CD8-positive, alpha-beta memory T cell (primary cell): Measurements from ENCODE around the gene IL1R2. TPM values are rescaled to one million over a fixed set of nuclear protein-coding genes. Genes with fewer than 3 reads are reported as not detected.

Experiments used
- CTCF ChIA-PET: fragments of 350-600 bp; sonication (Branson Sonifier 250); formaldehyde crosslinking; loops from one replicate; lab custom pipeline; 2021; ENCODE audit warnings: antibody characterized with exemption; lab: Charles Lee
- POLR2A ChIA-PET: fragments of 350-600 bp; sonication (Branson Sonifier 250); formaldehyde crosslinking; loops from one replicate; lab custom pipeline; 2021; ENCODE audit warnings: antibody characterized with exemption; lab: Charles Lee
- DNase-seq, 5 donors: peaks; one replicate each; pipeline versions ENCODE4 v3.0.0 to v3.0.0-alpha.2; 2020 to 2022; ENCODE audit warnings: mixed read lengths in 1 of 5
- H3K27ac ChIP-seq: one replicate; pipeline ENCODE4 v1.7.0; 2013; ENCODE audit warnings: low read depth, mild to moderate bottlenecking, low read length, moderate library complexity
- H3K27me3 ChIP-seq: 2 replicates; pipeline ENCODE4 v1.7.0; 2013; ENCODE audit warnings: low read length, mild to moderate bottlenecking; ENCODE audit not compliant: insufficient read depth, poor library complexity, severe bottlenecking
- H3K36me3 ChIP-seq: 2 replicates; pipeline ENCODE4 v1.7.0; 2013; ENCODE audit warnings: mild to moderate bottlenecking, low read length, moderate library complexity; ENCODE audit not compliant: insufficient read depth
- H3K4me1 ChIP-seq: 2 replicates; pipeline ENCODE4 v1.7.0; 2013; ENCODE audit warnings: mild to moderate bottlenecking, low read length, moderate library complexity; ENCODE audit not compliant: insufficient read depth
- H3K4me3 ChIP-seq: 2 replicates; pipeline ENCODE4 v1.7.0; 2013; ENCODE audit warnings: mild to moderate bottlenecking, low read length
- H3K9me3 ChIP-seq: 2 replicates; pipeline ENCODE4 v1.7.0; 2013; ENCODE audit warnings: mild to moderate bottlenecking, low read length
- H3K27ac Mint-ChIP-seq, 8 donors: one replicate each; pipeline ENCODE4 v1.8.0; 2020 to 2021; ENCODE audit warnings: mixed read lengths in 8 of 8, mild to moderate bottlenecking in 6 of 8, inconsistent platforms in 3 of 8, moderate library complexity in 3 of 8
- H3K27me3 Mint-ChIP-seq, 2 donors: one replicate each; pipeline ENCODE4 v1.8.0; 2020 to 2021; ENCODE audit warnings: mixed read lengths in 2 of 2, mild to moderate bottlenecking in 1 of 2, moderate library complexity in 1 of 2
- H3K36me3 Mint-ChIP-seq, 3 donors: one replicate each; pipeline ENCODE4 v1.8.0; 2020 to 2021; ENCODE audit warnings: mixed read lengths in 3 of 3, inconsistent platforms in 1 of 3, mild to moderate bottlenecking in 1 of 3
- H3K4me1 Mint-ChIP-seq, 3 donors: one replicate each; pipeline ENCODE4 v1.8.0; 2020 to 2021; ENCODE audit warnings: mixed read lengths in 3 of 3, inconsistent platforms in 1 of 3, mild to moderate bottlenecking in 1 of 3
- H3K4me3 Mint-ChIP-seq, 7 donors: one replicate each; pipeline ENCODE4 v1.8.0; 2020 to 2021; ENCODE audit warnings: mixed read lengths in 7 of 7, mild to moderate bottlenecking in 6 of 7, moderate library complexity in 4 of 7, inconsistent platforms in 2 of 7
- H3K9me3 Mint-ChIP-seq, 5 donors: one replicate each; pipeline ENCODE4 v1.8.0; 2020 to 2022; ENCODE audit warnings: mixed read lengths in 5 of 5, mild to moderate bottlenecking in 3 of 5, moderate library complexity in 2 of 5, inconsistent platforms in 1 of 5
- polyA plus RNA-seq: library from polyadenylated mRNA; unstranded; fragments of 300-500 nt; fragmentation: Illumina TruSeq; gene quantifications from one replicate; pipeline ENCODE4 v1.2.3, GENCODE V29; 2021
- total RNA-seq, 2 experiments: library from RNA; stranded (reverse); gene quantifications; one replicate each; pipeline ENCODE4 v1.2.3, GENCODE V29; 2021

Gene IL1R2
- total and polyA plus RNA-seq, 3 experiments from 2014 or later, result 0.85 to 1.4 TPM; not detected in 1

- Histone ChIP-seq H3K36me3 (no peaks in the 10 kb centered on the region), H3K4me3 (no peak overlapping the region), H3K27me3 (no peaks in the 10 kb centered on the region), H3K27ac (no peak overlapping the region), H3K9me3 (no peaks in the 10 kb centered on the region), H3K4me1 (no peaks in the 10 kb centered on the region)
- Mint-ChIP-seq H3K4me1 (no peaks in the 10 kb centered on the region), H3K36me3 (no peaks in the 10 kb centered on the region), H3K27ac (peak overlapping the region in 1 of 8 donors; percentile 54), H3K4me3 (no peak overlapping the region), H3K27me3 (no peaks in the 10 kb centered on the region), H3K9me3 (no peaks in the 10 kb centered on the region)
- CTCF ChIA-PET, result interaction anchor here (1.1 to 3.3 kb wide), 2 partner anchors 12 to 215 kb away, joined by 4 to 18 read pairs; no protein-coding TSS in a partner anchor
- no peak for DNase-seq
- POLR2A ChIA-PET, result no interaction called here
Observed at GRCh38 chr2:102025583-102026267, 34.0 kb downstream of the IL1R2 start.

GRCh38 chr2:102027036-102027980 is 35.5 kb downstream of the IL1R2 start:
- ChIA-PET CTCF (interaction anchor here (1.3 to 3.3 kb wide), 2 partner anchors 213 kb away, joined by 5 to 18 read pairs; no protein-coding TSS in a partner anchor), POLR2A (no interaction called here)
- H3K27ac Mint-ChIP-seq, result no peak overlapping the region
- no peaks in the 10 kb centered on the region for H3K4me1 ChIP-seq
- no peaks in the 10 kb centered on the region for H3K9me3 ChIP-seq
- no peak overlapping the region for H3K4me3 Mint-ChIP-seq
- H3K9me3 Mint-ChIP-seq, result no peaks in the 10 kb centered on the region
- H3K4me1 Mint-ChIP-seq, result no peaks in the 10 kb centered on the region
- no peaks in the 10 kb centered on the region for H3K36me3 ChIP-seq
- no peaks in the 10 kb centered on the region for H3K36me3 Mint-ChIP-seq
- H3K27me3 Mint-ChIP-seq, result no peaks in the 10 kb centered on the region
- H3K27me3 ChIP-seq, result no peaks in the 10 kb centered on the region
- no peak for DNase-seq
- H3K4me3 ChIP-seq, result no peak overlapping the region
- H3K27ac ChIP-seq, result no peak overlapping the region

GRCh38 chr2:102028470-102028869 is 36.7 kb downstream of the IL1R2 start:
- H3K4me1 Mint-ChIP-seq, result peaks cover 4 to 10% (median 6%) of the 10 kb centered on the region in 3 donors
- no peak for DNase-seq
- no peaks in the 10 kb centered on the region for H3K27me3 ChIP-seq
- H3K4me1 ChIP-seq, result peaks cover 7% of the 10 kb centered on the region
- POLR2A ChIA-PET, result no interaction called here
- no peaks in the 10 kb centered on the region for H3K36me3 Mint-ChIP-seq
- H3K27ac Mint-ChIP-seq, result no peak overlapping the region
- CTCF ChIA-PET, result interaction anchor here (1.3 kb wide), 1 partner anchor 212 kb away, joined by 5 read pairs; no protein-coding TSS in a partner anchor
- H3K4me3 ChIP-seq, result no peak overlapping the region
- no peaks in the 10 kb centered on the region for H3K9me3 Mint-ChIP-seq
- no peak overlapping the region for H3K4me3 Mint-ChIP-seq
- H3K9me3 ChIP-seq, result no peaks in the 10 kb centered on the region
- H3K36me3 ChIP-seq, result no peaks in the 10 kb centered on the region
- no peaks in the 10 kb centered on the region for H3K27me3 Mint-ChIP-seq
- no peak overlapping the region for H3K27ac ChIP-seq

- Histone ChIP-seq H3K4me3 (no peak overlapping the region), H3K27me3 (no peaks in the 10 kb centered on the region), H3K4me1 (peaks cover 16% of the 10 kb centered on the region), H3K36me3 (no peaks in the 10 kb centered on the region), H3K27ac (no peak overlapping the region), H3K9me3 (no peaks in the 10 kb centered on the region)
- Mint-ChIP-seq H3K9me3 (no peaks in the 10 kb centered on the region), H3K27me3 (peaks cover 0 to 3% of the 10 kb centered on the region in 2 donors), H3K4me1 (peaks cover 9 to 16% (median 14%) of the 10 kb centered on the region in 3 donors), H3K36me3 (no peaks in the 10 kb centered on the region), H3K27ac (no peak overlapping the region), H3K4me3 (no peak overlapping the region)
- POLR2A ChIA-PET, result interaction anchor here (0.5 kb wide), 1 partner anchor 25 kb away, joined by 4 read pairs; no protein-coding TSS in a partner anchor
- CTCF ChIA-PET, result interaction anchor here (1.2 kb wide), 1 partner anchor 211 kb away, joined by 4 read pairs; no protein-coding TSS in a partner anchor
- no peak for DNase-seq
Observed at GRCh38 chr2:102029405-102029804, 37.6 kb downstream of the IL1R2 start.

GRCh38 chr2:102029952-102030351 is 38.2 kb downstream of the IL1R2 start:
- Mint-ChIP-seq H3K9me3 (no peaks in the 10 kb centered on the region), H3K36me3 (no peaks in the 10 kb centered on the region), H3K4me3 (no peak overlapping the region), H3K4me1 (peaks cover 9 to 20% (median 19%) of the 10 kb centered on the region in 3 donors), H3K27ac (no peak overlapping the region), H3K27me3 (peaks cover 0 to 4% of the 10 kb centered on the region in 2 donors)
- Histone ChIP-seq H3K27ac (no peak overlapping the region), H3K27me3 (no peaks in the 10 kb centered on the region), H3K36me3 (no peaks in the 10 kb centered on the region), H3K4me3 (no peak overlapping the region), H3K4me1 (peaks cover 19% of the 10 kb centered on the region), H3K9me3 (no peaks in the 10 kb centered on the region)
- ChIA-PET POLR2A (interaction anchor here (0.5 kb wide), 1 partner anchor 25 kb away, joined by 4 read pairs; no protein-coding TSS in a partner anchor), CTCF (interaction anchor here (1.2 kb wide), 1 partner anchor 211 kb away, joined by 4 read pairs; no protein-coding TSS in a partner anchor)
- DNase-seq, result no peak

GRCh38 chr2:102030502-102030854 is 38.7 kb downstream of the IL1R2 start:
- H3K9me3 Mint-ChIP-seq, result no peaks in the 10 kb centered on the region
- H3K27ac Mint-ChIP-seq, result no peak overlapping the region
- DNase-seq, result no peak

GRCh38 chr2:102030855-102031527 is 39.2 kb downstream of the IL1R2 start:
- peaks cover 0 to 2% (median 0%) of the 10 kb centered on the region in 5 donors for H3K9me3 Mint-ChIP-seq
- DNase-seq, result no peak
- Histone ChIP-seq H3K27ac (no peak overlapping the region), H3K27me3 (no peaks in the 10 kb centered on the region), H3K9me3 (no peaks in the 10 kb centered on the region), H3K4me3 (no peak overlapping the region), H3K4me1 (peaks cover 19% of the 10 kb centered on the region), H3K36me3 (no peaks in the 10 kb centered on the region)
- H3K4me3 Mint-ChIP-seq, result peak overlapping the region in 1 of 7 donors; percentile 38
- H3K27me3 Mint-ChIP-seq, result peaks cover 0 to 4% of the 10 kb centered on the region in 2 donors
- H3K27ac Mint-ChIP-seq, result no peak overlapping the region
- POLR2A ChIA-PET, result no interaction called here
- H3K36me3 Mint-ChIP-seq, result no peaks in the 10 kb centered on the region
- H3K4me1 Mint-ChIP-seq, result peaks cover 9 to 20% (median 19%) of the 10 kb centered on the region in 3 donors
- CTCF ChIA-PET, result no interaction called here

More at GRCh38 chr2:102030502-102030854, 38.7 kb downstream of the IL1R2 start:
- H3K36me3 ChIP-seq, result no peaks in the 10 kb centered on the region
- ChIA-PET CTCF (interaction anchor here (1.2 kb wide), 1 partner anchor 210 kb away, joined by 4 read pairs; no protein-coding TSS in a partner anchor), POLR2A (no interaction called here)
- H3K4me1 ChIP-seq, result peaks cover 19% of the 10 kb centered on the region
- no peaks in the 10 kb centered on the region for H3K9me3 ChIP-seq
- Mint-ChIP-seq H3K4me3 (no peak overlapping the region), H3K36me3 (no peaks in the 10 kb centered on the region), H3K4me1 (peaks cover 9 to 20% (median 19%) of the 10 kb centered on the region in 3 donors), H3K27me3 (peaks cover 0 to 4% of the 10 kb centered on the region in 2 donors)
- H3K27ac ChIP-seq, result no peak overlapping the region
- no peak overlapping the region for H3K4me3 ChIP-seq
- H3K27me3 ChIP-seq, result no peaks in the 10 kb centered on the region
